Activated T-cell treated with anti-CD3 and anti-CD28 coated beads for 48 hours (primary cell): Measurements from ENCODE around the gene TMEM178B.
"Not testable (repeated sequence)": the region's sequence is repeated elsewhere in the genome, so short reads cannot be mapped to it uniquely, and the experiment has no call there.

Experiments used
- DNase-seq: peaks from one replicate; pipeline ENCODE4 v3.0.0-alpha.2; 2020; ENCODE audit warnings: low read depth

The TMEM178B gene

GRCh38 chr7:141389140-141389796 is 315.4 kb downstream of the TMEM178B start:
- no peak for DNase-seq

GRCh38 chr7:141390339-141390738 is 316.5 kb downstream of the TMEM178B start:
- no peak for DNase-seq

GRCh38 chr7:141393056-141393455 is 319.2 kb downstream of the TMEM178B start:
- DNase-seq: no peak

GRCh38 chr7:141397236-141398163 is 323.6 kb downstream of the TMEM178B start:
- DNase-seq: no peak

- no peak for DNase-seq
These were observed 326.5 kb downstream of the TMEM178B start for GRCh38 chr7:141400356-141400755.

GRCh38 chr7:141402277-141402996 is 328.6 kb downstream of the TMEM178B start:
- no peak for DNase-seq

- DNase-seq: not testable (repeated sequence)
These were observed 330.0 kb downstream of the TMEM178B start for GRCh38 chr7:141403846-141404245.

GRCh38 chr7:141406347-141406746 is 332.5 kb downstream of the TMEM178B start:
- no peak for DNase-seq

- no peak for DNase-seq
These were observed 334.0 kb downstream of the TMEM178B start for GRCh38 chr7:141407893-141408292.

GRCh38 chr7:141408440-141408839 is 334.6 kb downstream of the TMEM178B start:
- DNase-seq: no peak

- no peak for DNase-seq
These were observed 335.4 kb downstream of the TMEM178B start for GRCh38 chr7:141409219-141409618.

- no peak for DNase-seq
These were observed 336.0 kb downstream of the TMEM178B start for GRCh38 chr7:141409801-141410329.

GRCh38 chr7:141410353-141411000 is 336.6 kb downstream of the TMEM178B start:
- no peak for DNase-seq

- no peak for DNase-seq
These were observed 337.3 kb downstream of the TMEM178B start for GRCh38 chr7:141411133-141411532.

GRCh38 chr7:141415999-141416398 is 342.1 kb downstream of the TMEM178B start:
- no peak for DNase-seq

GRCh38 chr7:141416650-141417270 is 342.9 kb downstream of the TMEM178B start:
- DNase-seq: no peak

- DNase-seq: no peak
These were observed 343.6 kb downstream of the TMEM178B start for GRCh38 chr7:141417506-141417905.

GRCh38 chr7:141418066-141418465 is 344.2 kb downstream of the TMEM178B start:
- no peak for DNase-seq

- no peak for DNase-seq
These were observed 347.4 kb downstream of the TMEM178B start for GRCh38 chr7:141421306-141421705.

GRCh38 chr7:141427134-141427533 is 353.3 kb downstream of the TMEM178B start:
- no peak for DNase-seq

- DNase-seq: no peak
These were observed 356.7 kb downstream of the TMEM178B start for GRCh38 chr7:141430455-141431139.
